ENCODE data around the gene NPLOC4.

The NPLOC4 gene

DNA sequence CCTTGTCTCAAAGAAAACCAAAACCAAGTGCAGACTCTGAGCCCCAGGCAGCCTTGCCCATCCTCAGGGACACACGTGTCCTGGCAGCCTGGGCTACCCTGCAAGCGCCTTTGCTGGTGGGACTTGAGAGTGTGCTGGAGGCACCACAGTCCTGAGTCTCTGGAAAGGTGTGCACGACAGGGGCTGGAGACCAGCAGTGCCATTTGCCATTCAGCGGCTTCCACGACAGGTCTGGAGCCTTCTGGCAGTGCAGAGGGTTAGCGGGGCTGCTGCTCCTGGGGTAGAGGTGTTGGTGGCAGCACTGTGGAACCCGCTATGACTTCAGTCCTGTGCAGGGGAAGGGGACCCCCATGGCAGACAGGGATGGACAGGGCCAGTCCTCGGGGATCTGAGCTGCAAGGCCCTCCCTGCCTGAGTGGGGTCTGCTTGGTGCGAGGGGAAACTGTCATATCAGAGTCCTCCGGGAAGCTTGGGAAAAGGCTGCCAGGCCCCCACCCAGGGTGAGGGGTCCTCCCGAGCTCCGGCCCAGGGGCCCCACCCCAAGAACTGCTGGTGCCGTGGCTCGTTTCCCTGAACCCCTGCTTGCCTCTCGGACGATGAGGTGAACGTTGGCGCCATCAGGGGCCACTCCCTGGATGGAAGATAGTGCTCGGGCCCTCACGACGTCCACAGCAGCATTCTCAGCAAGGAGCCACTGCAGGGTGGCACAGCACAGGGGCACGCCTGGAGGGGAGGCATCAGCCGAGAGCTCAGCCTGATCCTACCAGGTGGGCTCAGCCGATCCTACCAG is 91.6 kb downstream of the NPLOC4 start:
- no peak for DNase-seq (ENCODE audit: extremely low read depth, low read depth)
- TF ChIP-seq CTCF (IDR thresholded peaks at IDR 0.05; ENCODE audit: low read depth, low read length): no peak

DNA sequence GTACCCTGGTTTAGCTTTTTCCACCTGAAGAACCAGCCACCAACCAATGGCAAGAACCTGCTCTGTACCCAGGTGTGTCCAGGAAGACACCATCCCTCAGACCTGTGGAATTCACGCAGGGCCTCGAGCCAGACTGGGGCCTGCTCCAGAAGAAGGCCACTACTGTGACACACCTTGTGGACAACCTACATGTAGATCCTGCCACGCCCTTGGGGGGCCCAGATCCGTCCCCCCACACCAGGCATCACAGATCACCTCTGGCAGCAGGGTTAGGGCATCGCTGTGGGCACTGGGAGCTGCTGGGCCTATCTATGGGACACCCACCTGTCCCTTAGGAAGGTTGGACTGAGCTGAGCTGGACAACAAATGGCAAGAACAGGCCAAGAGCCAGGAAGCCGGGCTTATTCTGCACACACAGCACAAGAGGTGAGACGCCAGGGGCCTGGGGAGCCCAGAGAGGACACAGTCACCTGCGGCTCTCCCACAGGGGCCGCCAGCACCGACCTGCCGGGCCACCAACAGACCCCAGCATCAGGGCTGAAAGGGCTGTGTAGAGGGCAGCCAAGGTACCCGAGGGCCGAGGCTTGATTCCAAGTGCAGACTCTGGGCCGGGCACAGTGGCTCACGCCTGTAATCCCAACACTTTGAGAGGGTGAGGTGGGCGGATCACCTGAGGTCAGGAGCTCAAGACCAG is 92.5 kb downstream of the NPLOC4 start:
- DNase-seq (ENCODE audit: extremely low read depth, low read depth): no peak
- no peak for TF ChIP-seq CTCF (IDR thresholded peaks at IDR 0.05; ENCODE audit: low read depth, low read length)

GRCh38 chr17:81543756-81544155 is 93.2 kb downstream of the NPLOC4 start:
- no peak for DNase-seq (ENCODE audit: extremely low read depth, low read depth)
- no peak for TF ChIP-seq CTCF (IDR thresholded peaks at IDR 0.05; ENCODE audit: low read depth, low read length)

GRCh38 chr17:81543339-81543675 is 93.6 kb downstream of the NPLOC4 start:
- DNase-seq (ENCODE audit: extremely low read depth, low read depth): no peak

DNA sequence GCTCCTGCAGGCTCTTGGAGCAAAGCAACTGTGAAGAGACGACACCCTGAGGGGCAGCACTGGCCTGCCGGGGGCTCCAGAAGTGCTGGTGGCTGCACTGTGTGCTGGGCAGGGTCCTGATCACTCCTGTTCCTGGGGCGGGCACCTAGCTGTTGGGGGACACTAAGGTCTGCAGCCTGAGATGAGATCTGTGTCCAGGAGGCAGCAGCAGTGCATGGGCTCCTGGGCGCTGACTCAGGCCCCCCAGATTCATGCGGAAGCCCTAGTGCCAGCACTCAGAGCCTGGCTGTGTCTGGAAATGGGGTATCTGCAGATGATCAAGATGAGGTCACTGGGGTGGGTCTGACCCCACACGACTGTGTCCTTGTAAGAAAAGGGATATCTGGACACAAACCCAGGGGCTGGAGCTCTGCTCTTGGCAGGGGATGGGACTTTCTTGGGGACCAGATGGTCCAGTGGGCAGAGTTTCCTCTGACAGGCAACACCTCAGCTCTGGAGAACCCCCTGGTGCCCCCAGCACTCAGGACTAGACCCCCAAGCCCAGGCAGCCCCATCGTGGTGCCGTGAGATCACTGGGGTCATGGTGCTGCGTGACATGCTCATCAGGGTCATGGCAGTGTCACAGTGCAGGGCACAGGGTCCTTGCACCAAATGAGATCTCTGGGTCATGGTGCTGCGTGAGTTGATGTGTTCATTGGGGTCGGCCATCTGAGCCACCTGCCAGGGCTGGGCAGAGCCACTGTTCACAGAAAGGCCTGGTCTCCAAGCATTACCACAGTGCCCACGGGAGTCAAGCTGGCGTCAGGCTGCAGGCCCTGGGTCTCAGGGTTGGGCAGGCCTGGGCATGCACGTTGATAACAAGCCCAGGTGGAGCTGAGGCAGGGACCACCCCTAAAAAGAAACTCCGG is 94.2 kb downstream of the NPLOC4 start:
- no peak for TF ChIP-seq CTCF (IDR thresholded peaks at IDR 0.05; ENCODE audit: low read depth, low read length)
- no peak for DNase-seq (ENCODE audit: extremely low read depth, low read depth)

More at GRCh38 chr17:81543339-81543675, 93.6 kb downstream of the NPLOC4 start:
- no peak for TF ChIP-seq CTCF (IDR thresholded peaks at IDR 0.05; ENCODE audit: low read depth, low read length)

DNA sequence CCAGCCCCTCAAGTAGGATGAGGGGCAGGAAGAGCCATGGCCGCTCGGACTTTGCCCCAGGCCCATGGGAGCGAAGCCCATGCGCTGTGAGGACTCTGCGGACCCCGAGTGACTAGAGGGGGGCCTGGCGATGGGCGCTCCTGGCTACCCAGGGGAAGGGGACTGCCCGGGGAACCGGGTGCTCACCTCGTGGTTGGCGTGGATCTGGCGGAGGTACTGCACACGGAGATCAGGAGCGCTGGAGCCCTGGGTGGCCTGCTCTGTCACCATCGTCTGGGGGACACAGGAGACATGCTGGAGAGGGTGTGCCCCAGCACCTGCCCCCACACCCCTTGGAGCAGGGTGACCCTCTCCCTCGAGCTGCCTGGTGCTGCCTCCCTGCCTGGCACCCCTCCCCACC is 95.8 kb downstream of the NPLOC4 start:
- no peak for DNase-seq (ENCODE audit: extremely low read depth, low read depth)
- TF ChIP-seq CTCF (IDR thresholded peaks at IDR 0.05; ENCODE audit: low read depth, low read length): no peak

Data from AG09319 (cell line).